NCI-H345 (cell line): ENCODE data around the gene WIPF3.

Experiments
- DNase-seq: peaks from one replicate; lab custom pipeline; 2025; lab: John Stamatoyannopoulos, UW

The WIPF3 gene, protein sequence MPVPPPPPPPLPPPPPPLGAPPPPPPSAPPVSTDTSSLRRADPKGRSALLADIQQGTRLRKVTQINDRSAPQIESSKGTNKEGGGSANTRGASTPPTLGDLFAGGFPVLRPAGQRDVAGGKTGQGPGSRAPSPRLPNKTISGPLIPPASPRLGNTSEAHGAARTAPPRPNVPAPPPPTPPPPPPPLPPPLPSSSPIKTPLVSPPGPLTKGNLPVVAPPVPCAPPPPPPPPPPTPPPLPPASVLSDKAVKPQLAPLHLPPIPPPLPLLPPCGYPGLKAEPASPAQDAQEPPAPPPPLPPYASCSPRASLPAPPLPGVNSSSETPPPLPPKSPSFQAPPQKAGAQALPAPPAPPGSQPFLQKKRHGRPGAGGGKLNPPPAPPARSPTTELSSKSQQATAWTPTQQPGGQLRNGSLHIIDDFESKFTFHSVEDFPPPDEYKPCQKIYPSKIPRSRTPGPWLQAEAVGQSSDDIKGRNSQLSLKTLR

DNA sequence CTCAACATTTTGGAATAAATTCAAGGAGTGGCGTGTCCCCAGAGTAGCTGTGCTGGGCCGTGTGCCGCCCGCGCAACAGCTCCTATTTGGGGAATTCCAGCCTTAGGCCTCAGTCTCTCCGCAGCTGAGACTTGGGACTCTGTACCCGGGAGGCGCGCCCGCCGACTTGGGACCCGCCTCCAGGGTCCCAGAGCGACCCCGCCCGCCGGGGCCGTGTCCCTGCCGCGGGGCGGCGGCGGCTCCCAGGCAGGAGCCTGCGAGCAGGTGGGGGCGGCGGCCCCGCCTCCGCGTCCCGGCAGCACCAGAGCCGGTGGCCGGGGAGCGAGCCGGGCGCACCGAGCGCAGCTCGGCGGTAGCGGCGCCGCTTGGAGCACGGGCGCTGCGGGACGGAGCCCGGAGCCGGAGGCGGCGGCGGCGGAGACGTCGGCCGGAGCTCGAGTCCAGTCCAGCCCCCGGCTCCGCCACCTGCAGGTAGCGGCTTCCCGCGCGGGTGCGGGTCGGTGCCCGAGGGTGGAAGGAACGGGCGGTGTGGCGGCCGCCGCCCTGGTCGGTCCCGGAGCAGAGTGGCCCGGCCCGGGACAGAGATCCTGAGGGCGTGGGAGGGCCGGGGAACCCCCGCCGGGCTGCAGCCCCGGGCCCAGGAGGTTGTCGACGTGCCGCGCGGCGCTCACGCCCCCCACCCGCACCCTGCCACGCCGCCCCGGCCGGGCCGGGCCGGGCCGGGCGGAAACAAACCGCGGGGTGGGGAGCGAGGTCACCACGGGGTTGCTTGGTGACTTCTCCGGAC, at the start of gene WIPF3:
TSS of gene WIPF3 (plus strand) at position 301 of the 787 bp plus-strand sequence. CDS start 28,217 bp downstream, outside the sequence.
- DNase-seq, result peak; percentile 42

DNA sequence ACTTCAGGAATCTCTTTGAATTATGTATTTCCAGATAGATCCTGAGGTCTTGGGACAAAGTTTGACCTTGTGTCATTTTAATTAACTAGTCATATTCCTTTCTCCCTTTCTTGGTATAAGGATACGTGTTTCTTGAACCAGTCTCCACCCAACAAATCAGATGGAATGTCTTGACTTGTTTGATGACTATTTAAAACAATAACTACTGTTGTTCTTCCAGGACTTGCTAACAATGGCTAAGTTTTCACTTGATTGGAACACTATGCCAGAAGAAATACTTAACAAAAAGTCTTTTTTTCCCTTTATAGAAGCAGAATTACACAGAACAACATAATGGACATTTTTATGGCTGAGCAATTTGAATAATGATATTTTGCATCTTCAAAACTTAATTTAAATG, 43.0 kb upstream of the WIPF3 start:
- DNase-seq, result no peak

DNA sequence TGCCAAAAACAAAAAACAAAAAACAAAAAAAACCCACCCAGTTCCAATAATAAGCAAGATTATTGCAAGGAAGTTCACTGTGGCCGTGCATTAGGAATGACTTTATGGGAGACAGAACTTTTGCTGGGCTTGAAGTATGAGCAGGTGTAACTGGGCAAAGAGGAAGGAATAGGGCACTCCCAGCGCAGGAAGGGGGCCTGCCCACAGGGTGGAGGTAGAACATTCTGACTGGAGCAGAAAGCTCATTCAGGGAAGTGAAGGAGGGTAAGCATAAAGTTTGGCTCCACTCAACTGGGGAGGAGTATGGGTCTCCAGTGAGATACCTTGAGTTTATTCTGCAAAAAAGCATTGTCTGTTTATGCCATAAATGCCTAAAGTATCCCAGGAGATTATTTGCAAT, 42.1 kb upstream of the WIPF3 start:
- DNase-seq, result peak; percentile 39

DNA sequence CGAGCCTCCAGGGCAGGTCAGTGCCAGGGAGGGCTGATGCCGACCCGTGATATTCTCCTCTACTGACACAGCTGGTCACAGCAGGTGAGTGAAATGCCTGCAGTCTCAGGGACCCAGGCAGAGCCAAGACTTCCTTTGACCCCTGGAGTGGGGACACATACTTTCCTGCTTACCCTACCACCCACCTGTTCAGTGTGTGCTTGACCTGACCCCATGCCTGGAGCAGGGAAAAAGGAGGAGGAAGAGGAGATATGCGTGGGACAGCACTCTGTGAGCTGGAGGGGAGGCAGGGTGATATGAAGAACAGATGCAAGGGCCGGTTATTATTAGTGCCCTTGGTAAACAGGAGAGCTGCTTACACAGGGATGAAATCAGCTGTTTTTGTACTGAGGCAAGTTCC, 40.8 kb upstream of the WIPF3 start:
- DNase-seq, result no peak

DNA sequence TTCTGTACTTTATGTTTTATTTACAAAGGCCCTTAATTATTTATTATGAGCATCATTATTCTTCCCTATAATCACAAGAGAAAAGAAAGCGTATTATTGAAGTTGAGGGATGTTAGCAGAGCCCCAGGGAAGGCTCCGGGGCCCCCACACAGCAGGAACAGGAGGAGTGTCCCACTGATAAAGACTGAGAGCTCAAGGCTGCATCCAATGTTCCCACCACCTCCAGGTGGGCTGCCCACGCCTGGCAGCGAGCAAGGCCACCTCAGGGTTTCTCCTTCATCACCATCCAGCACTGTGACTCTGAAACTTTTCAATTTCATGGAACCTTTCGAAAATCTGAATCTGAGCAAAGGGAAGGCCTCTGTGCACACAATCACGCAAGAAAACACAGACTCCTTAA, 35.9 kb upstream of the WIPF3 start:
- DNase-seq, result no peak

DNA sequence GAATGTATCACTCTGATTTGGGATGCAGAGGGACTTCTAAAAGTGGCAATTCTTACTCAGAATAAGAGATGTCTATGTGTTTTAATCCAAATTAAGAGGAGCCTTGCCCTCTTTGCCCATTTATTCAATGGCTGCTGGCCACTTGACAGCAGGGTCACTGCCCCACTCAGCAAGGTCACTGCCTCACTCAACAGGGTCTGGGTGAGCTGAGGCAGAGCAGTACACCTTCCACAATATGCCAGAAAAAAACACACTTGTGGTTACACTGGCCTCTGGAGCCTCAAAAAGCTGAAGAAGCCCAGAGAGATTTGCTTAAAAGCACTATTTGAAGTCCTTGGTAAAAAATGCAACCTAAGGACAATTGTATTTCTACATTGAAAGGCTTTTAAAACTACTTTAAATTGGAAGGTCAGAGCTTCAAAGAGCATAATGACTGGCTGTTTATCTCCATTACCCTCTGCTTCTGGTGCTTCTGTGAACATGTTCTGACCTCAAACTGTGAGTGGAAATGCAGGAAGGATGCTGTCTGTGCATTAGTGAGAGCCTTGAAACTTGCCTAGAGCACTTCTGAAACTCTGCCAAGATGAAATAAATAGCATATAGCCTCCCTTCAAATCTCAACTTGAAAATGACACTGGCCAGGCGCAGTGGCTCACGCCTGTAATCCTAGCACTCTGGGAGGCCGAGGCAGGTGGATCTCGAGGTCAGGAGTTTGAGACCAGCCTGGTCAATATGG, 35.1 kb upstream of the WIPF3 start:
- no peak for DNase-seq

DNA sequence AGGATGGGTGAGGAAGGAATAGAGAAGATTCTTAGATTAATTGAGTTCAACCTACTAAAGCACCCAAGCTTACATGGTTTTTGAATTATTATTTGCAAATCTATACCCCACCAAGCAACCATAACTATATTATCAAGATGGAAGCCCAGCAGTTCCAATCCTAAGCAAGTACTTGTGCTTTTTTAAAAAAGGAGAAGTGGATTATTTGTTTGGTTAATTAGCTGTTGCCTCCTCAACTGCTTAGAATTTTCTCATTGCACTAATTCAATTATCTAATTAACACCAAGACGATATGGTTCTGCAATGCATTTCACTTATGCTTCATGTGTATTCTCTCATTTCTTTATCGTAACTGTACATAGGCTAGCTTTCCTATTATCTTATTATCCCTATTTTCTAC, 27.3 kb upstream of the WIPF3 start:
- no peak for DNase-seq

DNA sequence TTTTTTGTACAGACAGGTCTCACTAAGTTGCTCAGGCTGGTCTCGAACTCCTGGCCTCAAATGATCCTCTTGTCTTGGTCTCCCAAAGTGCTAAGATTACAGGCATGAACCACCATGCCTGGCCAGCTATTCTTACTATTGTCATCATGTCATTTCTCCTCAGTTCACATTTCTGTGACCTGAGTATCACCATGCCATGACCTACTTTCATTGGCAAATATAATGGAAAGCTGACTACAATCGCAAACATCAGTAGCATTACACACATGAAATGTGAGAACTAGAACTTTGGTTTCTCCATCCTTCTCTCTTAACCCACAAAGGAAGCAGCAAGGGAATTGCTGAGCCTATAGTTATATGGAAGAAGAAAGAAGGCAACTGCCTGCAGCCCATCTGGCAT, 26.0 kb upstream of the WIPF3 start:
- DNase-seq, result no peak

DNA sequence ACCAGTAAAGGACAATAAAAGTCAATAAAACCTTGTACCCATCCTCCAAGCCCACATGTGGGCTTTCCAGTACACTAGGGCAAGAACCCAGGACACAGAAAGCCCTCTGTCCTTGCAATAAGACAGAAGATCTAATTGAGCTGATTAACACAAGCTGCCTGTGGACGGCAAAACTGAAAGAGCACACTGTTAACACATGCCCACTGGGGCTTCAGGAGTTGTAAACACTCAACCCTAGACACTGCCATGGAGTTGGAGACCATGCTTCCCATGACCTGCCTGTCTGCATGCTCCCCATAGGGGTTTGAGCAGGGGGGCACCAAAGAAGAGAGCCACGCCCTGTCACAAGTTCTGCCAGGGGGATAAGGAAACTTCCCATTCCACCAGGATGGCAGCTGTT, 22.6 kb upstream of the WIPF3 start:
- DNase-seq, result no peak

DNA sequence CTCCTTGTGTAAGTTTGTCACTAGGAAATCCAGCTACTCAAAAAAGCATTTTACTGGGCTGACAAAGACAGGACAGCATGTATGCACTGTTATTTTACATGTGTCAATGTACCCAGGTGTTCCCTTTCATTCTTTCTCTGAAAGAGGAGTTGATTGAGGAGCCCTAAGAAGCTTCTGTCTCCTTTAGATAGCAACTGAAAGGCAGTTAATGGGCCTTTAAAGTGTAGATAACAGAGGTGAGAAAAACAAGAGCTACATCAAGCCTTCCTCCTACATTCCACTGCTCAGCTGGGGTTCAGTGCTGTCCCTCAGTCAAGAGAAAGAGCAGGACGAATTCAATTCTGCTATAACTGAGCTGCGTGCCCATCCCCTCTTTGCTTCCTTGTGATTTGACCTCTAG, 12.8 kb upstream of the WIPF3 start:
- DNase-seq, result no peak

DNA sequence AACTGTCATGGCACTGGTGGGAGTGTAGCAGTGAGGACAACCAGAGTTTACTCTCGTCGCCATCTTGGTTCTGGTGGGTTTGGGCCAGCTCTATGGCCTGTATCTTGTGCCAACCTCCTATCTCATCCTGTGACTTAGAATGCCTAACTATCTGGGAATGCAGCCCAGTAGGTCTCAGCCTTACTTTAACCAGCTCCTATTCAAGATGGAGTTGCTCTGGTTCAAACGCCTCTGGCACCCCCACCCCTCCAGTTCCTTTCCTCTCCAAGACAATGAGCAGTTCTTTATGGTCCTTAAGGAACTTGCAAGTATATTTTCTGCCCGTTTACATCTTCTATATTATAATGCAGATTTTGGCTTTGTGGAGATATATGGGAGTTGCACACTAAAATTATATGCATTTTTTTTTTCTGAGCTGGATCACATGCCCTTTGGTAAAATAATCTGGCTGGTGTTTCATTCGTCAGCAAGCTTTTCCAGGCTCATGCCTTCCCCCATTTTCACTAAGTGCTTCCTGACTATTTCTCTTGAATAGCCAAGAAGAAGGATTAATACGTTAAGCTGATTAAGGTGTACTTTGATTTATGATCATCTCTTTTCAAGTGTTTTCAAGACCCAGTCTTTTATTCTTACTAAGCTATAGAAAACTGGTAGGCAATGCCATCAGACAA, 11.2 kb upstream of the WIPF3 start:
- no peak for DNase-seq

DNA sequence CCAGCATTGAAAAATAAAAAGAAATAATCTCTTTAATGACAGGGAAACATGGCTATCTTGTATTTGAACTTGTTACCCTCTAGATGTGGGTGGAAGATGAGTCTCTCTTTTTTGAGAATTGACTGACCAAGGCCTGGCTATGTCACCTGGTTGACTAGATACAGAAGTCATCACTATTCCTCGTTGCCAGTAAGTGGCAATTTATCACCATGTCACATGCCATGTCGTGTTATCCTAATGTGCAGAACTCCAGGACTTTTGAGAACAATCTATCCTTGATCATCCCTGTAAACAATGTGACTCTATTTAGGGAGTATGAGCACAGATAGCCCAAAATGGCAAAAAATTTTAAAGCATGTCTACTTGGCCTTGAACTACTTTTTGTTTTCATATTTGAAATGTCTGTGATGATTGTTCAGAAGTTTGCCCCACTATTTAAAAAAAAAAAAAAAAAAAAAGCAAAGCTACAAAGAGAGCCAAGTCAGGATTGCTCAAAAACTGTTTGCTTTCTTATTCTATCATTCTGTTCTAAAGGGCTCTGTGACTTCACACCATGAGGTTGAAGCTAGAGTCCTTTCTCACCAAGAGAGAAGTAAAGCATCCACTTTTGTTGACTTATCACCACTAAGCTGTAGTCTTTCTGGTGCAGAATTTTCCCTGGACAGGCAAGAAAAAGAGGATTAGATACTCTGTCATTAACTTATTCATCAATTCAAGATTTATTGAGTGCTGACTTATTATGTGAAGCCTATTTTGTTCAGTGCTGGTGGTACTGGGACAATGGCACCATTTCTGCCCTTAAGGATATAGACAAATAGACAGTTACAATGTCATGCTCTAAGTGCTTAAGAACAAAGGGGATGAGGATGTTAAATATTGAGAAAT, 10.4 kb upstream of the WIPF3 start:
- no peak for DNase-seq

DNA sequence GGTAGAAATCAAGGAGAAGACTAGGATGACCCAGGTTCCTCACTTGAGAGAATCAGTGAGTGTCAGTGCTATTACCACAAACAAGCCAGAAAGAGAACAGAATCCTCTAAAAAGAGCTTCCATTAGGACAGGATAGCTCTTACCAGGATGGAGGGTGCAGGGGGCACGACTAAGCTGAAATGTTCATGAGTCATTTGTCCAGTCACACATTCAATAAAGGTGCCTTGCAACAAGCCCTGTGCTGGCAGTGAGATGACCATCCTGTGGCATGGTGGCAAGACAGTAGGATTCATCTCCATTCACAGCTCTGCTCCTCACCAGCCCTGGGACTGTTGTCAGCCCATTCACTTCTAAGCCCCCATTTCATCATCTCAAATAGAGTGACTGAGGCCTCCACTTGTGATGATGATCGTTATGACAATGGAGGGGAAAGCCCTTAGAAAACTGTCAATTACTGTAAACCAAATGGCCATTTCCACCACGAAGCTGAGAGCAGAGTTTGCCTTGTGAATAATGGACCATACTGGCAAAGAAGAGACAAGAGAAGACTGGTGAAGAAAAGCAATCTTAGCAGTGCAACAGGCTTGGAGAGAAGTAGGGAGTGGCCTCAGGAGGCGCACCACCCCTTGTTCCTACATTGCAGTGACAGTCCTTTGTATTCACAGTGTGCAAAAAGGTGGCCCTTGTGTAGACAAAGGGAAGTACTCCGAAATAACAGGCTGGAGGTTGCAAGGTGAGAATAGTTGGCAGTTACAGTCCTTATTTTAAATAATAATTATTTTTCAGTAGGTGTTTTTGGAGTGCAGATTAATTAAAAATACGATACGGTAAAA, 9.0 kb upstream of the WIPF3 start:
- DNase-seq, result no peak

DNA sequence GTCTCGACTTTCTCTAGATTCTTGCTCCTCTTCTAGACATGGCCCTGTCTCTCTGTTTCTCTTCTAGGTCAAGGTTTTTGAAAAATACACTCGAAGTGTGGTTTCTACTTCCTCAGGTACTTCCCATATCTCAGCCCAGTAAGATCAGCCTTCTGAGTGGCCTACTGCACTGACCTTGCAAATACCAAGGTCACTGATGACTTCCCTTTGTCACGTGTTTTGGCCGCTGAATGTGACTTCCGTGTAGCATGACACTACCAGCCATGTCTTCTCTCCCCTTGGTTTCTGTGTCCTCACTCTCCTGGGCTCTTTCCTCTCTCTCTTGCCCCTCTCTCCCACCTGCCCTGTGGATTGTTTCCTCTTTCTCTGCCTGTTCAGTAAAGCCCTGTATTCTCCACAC, 7.9 kb upstream of the WIPF3 start:
- no peak for DNase-seq

DNA sequence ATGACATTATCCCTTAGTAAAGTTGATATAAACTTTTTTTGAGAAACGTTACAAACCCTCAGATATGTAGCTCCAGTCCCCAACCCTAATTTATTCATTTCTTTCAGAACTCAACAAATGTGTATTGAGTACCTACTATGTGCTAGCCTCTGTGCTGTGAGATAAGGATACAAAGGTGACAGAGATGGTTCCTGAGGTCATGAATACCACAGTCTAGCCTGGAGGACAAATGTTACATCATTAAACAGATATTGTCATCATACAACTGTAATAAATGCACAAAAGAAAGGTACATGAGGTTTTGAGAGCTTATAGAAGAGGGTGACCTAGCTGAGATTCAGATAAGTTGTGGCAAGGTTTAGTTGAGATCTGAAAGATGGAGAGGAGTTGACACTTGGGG, 4.4 kb upstream of the WIPF3 start:
- no peak for DNase-seq

DNA sequence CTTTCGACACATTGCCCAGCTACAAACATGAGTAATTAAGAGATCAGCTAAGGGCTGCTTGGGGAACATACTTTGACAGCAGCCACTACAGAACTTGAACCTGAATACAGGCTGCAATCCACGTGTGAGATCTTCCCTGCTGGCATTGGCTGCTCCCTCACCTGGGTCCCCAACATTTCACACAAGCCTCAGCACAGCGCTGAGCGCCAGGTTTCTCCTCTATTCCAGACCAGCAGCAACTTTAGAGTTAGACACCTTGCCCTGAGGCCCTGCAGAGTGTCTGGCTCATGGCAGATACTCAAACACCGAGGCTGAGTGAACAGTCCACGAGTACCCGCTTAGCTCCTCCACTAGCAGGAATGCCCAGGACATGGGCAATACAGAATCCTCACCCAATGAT, 1.3 kb upstream of the WIPF3 start:
- DNase-seq, result no peak

DNA sequence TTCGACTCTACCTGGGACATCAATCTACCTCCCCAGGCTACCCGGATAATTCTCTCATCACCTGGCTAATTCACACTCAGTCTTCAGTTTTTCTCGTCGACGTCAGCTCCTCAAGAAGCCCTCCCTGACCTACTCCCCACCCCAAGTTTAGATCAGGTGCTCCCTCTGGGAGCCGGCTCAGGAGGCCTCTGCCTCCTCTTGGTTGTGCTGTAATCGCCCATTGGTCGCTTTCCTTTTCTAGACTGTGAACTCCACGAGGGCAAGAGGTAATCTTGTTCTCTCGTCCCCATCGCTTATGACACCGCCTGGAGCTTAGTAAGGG, 461 bp upstream of the WIPF3 start:
- DNase-seq, result no peak

DNA sequence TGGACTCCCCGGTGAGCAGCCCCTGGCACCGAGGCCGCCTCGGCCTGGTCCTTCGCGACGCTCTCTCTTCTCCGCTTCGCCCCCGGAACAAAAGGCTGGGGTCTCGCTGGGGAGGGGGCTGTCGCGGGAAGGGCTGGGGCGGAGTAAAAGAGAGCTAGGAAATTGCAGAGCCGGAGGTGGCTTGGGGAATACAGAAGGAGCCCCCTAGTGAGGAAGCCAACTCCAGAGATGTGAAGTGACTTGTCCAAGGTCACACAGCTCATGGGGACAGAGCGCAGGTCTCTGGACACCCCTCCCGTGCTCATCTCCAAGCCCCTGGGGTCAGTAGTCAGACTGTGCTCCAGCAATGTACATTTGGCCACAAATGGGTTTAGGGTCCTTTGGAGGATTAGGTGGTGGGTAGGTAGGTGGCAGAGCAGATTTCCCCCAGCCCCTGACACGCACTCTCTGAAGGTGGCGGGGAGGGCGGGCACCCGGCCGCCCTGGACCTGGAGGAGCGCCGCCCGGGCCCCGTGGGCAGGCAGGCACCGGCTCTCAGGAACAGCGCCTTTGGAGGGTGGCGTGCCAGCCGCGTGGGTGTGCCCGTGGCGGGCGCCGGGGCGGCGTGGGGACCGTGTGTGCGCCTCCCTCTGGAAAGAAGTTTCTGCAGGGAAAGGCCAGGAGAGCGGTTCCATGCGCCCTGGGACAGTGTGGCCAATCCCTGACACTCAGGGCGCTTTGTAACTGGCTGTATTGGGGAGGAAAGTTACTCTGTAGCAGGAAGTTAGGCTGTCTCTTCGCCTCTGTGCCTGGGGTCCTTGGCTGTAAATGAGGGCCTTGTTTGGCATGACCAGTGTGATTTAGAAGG, 910 bp downstream of the WIPF3 start:
- DNase-seq, result no peak

DNA sequence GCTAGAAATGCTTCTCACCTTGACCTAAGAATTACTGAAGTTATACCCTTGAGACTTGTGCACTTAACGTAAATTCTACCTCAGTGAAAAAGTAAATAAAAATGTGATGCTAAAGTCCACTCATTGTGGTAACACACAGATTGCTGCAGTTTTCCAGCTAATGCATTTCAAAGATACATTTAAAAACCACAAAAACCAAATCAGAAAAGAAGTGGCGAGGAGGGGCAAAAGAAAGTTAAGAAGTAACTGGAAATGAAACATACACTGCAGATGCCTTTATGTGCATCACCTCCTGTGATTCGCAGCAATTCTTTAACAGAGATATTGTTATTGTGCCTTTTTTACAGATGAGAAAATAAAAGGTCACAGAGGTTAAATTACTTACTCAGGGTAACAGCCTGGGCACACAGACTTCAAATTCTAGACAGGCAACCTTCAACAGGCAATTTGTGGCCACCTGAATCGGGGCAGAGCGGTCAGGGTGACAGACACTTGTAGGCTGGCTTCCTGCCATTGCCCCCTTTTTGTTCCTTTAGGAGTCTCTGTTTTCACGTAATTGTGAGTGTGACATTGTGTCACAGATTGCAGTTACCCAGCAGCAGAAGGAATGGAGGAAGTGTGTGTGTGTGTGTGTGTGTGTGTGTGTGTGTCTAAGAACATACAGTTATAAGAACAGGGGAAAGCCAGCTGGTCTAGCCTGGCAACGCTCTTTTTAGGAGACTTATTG, 1.9 kb downstream of the WIPF3 start:
- no peak for DNase-seq
